Measurements from ENCODE around the gene RIBC2.
"Not testable (repeated sequence)": the region's sequence is repeated elsewhere in the genome, so short reads cannot be mapped to it uniquely, and the experiment has no call there.

The RIBC2 gene

DNA sequence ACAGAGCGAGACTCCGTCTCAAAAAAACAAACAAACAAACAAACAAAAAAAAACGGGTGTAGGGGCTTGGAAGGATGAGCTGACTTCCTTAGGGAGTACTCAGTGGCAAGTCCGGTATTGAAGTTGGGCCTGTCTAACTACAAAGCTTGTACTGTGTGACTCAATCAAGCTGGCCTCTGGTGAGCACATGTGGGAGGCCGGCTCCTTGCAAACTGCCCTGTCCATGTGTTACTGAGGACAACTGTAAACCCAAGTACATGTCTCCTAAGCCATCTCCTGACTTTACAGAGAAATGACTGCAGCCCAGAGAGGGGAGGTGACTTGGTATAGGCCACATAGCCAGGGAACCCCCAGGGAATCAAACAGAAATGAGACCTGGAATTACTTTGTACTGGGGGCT is 11.6 kb downstream of the RIBC2 start:
- no peak for DNase-seq (ENCODE audit: low spot score)

DNA sequence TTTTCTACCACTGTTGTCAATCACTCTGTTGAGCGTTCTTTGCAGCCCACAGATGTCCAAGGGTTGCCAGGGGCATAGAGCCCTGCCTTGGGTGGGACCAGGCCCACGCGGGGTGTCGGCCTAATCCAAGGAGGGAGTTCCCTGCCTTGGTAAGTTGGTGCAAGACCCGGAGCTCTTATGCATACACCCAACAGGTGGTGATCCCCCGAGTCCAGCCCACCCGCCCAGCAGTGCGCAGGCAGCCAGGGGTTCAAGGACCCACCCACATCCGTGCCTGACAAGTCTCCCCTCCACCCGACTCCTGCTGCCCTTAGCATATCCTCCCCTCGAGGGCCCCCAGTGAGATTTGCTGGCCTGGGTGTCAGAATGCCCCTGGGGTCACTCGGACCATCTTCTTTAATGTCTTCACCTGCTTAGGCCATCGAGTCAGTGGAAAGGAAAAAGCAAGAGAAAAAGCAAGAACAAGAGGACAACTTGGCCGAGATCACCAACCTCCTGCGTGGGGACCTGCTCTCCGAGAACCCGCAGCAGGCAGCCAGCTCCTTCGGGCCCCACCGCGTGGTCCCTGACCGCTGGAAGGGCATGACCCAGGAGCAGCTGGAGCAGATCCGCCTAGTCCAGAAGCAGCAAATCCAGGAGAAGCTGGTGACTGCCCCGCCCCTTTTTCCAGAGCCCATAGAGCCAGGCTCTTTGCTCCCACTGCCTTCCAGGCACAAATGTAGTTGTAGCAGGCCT is 12.2 kb downstream of the RIBC2 start:
- no peak for DNase-seq (ENCODE audit: low spot score)

DNA sequence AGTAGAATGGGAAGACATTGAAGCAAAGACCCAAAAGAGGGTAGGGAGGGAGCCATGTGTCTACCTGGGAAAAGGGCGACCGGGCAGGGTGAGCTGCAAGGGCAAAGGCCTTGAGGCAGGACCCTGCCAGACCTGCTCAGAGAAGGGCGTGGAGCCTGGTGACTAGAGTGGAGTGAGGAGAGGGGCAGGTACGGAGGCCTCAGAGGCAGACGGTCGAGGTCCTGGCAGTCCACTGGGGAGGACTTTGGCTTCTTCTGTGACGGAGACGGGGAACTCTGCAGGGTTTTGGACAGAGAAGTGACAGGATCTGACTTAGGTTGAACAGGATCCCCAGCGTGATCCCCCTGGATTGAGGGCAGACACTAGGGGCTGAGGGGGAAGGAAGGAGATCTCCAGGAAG is 12.9 kb downstream of the RIBC2 start:
- no peak for DNase-seq (ENCODE audit: low spot score)

DNA sequence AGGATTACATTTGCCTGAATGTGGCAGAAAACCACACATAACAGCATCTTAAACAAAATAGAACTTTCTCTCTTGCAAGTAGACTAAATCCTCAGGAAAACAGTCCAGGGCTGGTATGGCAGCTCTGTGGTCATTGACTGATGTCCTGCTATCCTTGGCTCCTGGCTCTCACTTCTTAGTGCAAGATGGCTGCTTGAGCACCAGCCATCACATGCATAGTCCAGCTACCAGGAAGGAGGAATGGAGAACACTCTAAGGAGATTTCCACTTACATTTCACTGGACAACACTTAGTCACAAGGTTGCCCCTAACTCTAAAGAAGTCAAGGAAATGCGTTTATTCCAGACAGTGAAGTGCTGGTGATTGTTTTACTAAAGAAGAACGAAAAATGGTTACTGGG is 13.6 kb downstream of the RIBC2 start:
- DNase-seq (ENCODE audit: low spot score) = no peak

DNA sequence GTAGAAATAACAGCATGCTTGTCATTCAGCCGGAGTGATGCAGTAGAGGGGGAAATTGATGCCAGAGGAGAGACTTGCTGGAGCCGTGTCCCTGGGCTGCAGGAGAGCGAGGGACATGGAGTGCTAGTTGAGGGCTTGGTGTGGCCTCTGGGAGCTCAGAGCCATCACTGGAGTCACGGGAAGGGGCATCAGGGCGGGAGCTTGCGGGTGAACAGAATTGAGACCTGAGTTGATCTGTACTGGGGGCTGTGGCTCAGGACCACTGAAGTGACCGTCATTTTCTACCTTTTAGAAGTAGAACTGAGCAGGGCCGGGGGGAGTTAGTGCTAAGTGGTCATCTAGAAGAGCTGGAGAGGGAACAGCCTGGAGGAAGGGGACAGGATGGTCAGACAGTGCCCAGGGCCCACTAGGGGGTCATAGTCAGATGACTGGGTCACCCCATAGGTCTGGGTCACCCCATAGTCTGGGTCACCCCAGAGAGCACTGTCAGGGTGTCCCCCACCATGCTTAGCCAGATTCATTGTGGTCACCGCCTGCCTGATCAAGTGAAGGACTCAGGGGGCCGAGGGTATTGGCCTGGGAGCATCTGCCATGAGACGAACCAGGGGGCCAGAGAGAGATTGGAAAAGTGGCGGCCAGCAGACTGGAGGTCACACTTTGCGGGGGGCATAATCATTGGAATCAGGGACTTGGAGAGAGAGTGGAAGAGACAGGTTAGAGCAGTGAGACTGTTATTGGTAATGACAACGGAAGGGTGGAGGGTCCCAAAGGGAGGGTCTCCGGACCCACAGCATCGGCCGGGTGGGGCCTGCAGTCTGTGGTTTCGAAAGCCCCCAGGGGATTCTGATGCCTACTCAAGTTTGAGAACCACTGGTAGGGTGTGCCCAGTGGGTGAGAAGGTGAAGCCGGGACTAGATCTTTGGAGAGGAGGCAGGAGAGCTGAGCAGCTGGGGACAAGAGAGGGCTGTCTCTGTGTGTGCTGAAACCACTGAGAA is 15.2 kb downstream of the RIBC2 start:
- no peak for DNase-seq (ENCODE audit: low spot score)

DNA sequence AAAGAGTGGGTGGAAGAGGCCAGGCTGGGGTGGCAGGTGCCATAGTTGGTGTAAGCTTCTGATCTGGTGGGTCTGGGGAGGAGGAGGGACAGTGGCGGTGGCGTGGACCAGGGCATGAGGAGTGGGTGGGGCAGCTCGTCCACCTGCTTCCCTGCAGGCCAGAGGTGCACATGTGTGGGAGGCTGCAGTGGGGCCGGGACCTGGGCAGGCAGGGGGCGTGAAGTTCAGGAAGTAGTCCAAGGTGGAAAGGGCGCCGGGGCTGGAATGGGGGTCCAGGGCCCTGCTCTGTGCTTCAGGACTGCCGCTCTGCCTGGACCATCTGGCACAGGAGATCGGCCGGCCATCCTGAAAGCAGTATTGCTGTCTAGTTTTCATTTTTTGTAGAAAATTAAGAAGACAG is 15.9 kb downstream of the RIBC2 start:
- no peak for DNase-seq (ENCODE audit: low spot score)

DNA sequence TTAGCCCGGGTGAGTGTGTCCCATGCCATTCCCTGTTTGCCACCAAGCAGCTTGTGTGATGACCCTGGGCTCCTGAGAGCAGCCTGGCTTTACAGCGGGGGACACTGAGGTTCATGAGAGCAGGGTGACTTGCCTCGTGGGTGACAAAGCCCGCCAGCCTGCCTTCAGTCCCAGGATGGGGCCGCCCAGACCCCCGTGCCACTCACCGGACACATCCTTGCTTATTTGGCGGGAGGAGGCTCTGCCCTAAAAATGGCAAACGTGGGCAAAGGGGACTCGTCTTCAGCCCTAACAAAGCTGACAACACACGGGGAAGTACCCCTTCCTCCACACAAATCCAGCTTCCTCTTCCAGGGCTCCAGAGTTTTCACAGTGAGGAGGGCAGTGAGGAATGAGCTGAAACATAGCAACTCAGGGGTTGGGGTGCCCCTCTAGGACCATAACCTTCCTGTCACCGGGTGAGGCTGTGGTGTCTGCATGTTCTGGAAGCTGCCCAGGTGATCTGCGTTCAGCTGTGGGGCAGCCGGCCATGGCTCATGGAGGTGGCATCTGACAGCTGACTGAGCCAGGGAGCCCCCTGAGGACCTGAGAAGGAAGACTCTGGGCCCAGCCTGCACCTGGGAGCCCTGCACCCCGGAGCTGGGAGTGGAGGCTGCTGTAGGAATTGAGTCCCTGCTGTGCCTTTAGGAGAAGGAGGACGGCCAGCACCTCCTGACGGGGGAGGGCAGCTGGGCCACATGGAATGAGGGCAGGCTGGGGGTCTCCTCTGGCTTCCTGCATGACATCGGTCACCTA is 16.7 kb downstream of the RIBC2 start:
- DNase-seq (ENCODE audit: low spot score) = no peak

DNA sequence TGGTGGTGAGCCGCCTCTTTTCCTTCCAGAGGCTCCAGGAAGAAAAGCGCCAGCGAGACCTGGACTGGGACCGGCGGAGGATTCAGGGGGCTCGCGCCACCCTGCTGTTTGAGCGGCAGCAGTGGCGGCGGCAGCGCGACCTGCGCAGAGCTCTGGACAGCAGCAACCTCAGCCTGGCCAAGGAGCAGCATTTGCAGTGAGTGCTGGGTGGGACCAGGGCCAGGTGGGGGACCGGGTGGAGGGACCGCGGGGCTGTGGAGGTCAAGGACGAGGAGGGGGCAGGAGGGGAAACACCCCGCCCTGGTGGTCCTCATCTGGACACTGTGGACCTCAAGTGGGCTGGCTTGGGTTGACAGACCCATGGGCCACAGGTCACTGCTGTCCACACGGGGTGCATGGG is 17.4 kb downstream of the RIBC2 start:
- DNase-seq (ENCODE audit: low spot score) = no peak

DNA sequence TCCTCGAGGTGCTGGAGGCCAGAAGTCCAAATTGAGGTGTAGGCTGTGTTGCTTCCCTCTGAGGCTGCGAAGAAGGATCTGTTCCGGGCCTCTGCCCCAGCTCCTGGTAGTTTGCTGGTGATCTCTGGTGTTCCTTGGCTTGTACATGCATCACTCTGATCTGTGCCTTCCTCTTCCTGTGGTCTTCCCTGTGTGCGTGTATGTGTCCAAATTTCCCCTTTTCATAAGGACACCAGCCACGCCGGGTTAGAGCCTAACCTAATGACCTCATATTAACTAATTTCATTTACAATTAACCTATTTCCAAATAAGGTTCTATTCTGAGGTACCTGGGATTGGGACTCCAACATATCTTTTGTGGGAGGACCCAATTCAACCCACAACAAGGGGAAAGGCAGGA is 21.5 kb downstream of the RIBC2 start:
- no peak for DNase-seq (ENCODE audit: low spot score)

DNA sequence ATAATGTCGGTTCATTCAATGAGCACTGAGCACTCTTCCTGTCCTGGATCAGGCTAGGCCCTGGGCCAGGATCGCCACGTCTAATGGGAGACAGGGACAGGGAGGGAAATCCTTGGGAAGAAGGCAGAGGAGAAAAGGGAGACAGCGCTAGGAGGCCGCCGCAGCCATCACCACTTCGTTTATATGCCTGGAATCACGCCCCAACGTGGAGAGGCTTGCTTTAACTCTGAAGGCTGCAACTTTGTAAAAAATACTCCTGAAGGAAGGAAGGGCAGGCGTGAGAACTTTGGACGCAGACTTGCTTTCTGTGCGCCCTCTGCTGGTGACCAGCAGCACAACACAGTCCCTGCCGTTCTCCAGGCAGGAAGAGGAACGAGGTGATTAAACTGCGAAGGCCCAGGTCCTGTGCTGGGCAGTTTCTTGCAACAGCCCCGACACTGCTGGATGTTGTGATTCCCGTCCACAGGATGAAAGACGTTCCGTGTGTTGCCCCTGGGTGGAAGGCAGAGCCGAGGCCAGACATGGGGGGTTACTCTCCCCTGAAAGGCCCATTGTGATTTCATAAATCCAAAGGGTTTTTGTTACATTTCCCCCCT is 22.1 kb downstream of the RIBC2 start:
- peak; percentile 86 for DNase-seq (ENCODE audit: low spot score)

DNA sequence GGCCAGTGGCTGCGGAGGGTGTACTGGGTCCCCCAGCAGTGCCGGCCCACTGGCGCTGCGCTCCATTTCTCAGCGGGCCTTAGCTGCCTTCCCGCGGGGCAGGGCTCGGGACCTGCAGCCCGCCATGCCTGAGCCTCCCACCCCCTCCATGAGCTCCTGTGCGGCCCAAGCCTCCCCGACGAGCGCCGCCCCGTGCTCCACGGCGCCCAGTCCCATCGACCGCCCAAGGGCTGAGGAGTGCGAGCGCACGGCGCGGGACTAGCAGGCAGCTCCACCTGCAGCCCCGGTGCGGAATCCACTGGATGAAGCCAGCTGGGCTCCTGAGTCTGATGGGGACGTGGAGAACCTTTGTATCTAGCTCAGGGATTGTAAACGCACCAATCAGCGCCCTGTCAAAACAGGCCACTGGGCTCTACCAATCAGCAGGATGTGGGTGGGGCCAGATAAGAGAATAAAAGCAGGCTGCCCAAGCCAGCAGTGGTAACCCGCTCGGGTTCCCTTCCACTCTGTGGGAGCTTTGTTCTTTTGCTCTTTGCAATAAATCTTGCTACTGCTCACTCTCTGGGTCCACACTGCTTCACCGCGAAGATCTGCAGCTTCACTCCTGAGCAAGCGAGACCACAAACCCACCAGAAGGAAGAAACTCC is 23.5 kb downstream of the RIBC2 start:
- DNase-seq (ENCODE audit: low spot score) = not testable (repeated sequence)

DNA sequence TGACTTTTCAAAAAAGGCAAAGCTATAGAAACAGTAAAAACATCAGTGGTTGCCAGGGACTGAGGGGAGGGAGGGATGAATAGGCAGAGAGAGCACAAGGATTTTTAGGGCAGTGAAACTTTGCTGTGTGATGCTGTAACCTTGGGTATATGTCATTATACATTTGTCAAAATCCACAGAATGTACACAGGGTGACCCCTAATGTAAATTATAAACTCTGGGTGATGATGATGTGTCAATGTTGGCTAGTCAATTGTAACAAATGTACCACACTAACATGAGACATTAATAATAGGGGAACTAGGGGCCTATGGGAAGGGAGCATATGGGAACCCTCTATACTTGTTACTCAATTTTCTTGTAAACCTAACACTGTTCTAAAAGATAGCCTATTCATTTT is 24.8 kb downstream of the RIBC2 start:
- no peak for DNase-seq (ENCODE audit: low spot score)

DNA sequence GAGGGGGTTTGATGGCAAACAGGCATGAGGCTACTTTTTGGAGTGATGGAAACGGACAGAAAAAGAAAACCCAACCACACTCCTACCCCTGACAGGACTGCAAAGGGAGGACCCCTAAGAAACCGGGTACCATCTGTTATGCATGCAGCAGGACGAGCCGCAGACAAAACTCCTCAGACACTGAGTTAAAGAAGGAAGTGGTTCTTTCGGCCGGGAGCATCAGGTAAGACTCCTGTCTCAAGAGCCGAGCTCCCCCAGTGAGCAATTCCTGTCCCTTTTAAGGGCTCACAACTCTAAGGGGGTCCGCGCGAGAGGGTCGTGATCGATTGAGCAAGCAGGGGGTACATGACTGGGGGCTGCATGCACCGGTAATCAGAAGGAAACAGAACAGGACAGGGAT is 27.2 kb downstream of the RIBC2 start:
- DNase-seq (ENCODE audit: low spot score) = not testable (repeated sequence)

DNA sequence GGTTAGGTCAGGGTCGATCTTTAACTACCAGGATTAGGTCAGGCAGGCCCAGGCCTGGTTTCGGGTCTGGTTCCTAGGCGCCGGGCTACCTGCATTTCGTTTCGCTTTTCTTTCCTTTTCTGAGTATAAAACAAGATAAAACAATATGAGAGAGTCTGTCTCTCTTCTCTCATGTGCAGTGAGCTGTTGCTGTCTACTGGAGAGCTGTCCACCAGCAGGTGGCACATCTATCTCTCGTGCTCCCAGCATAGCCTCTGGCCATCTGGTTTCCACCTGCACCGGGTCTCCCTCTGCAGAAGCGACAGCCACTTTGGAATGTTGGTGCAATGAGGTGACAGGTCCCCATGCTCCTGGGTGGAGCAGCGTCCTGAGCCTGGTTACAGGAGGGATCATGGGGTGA is 27.6 kb downstream of the RIBC2 start:
- DNase-seq (ENCODE audit: low spot score) = peak; percentile 88

DNA sequence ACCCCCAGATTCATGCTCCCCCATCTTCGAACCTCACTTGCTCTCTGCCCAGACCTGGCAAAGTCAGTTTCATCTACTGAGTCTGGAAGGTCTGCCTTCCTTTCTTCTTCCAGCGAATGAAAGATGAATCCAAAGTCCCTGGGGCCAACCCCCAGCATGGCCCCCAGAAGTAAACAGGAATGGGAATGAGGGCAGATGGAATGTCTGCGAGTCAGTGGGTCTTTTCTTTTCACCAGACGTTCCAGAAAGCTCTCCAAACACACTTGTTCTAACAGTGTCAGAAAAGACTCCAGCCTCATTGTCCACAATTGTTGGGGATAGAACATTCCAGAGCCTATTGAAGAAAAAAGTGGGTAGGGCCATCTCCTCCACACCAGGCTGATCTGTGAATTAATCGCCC is 28.6 kb downstream of the RIBC2 start:
- DNase-seq (ENCODE audit: low spot score) = no peak

DNA sequence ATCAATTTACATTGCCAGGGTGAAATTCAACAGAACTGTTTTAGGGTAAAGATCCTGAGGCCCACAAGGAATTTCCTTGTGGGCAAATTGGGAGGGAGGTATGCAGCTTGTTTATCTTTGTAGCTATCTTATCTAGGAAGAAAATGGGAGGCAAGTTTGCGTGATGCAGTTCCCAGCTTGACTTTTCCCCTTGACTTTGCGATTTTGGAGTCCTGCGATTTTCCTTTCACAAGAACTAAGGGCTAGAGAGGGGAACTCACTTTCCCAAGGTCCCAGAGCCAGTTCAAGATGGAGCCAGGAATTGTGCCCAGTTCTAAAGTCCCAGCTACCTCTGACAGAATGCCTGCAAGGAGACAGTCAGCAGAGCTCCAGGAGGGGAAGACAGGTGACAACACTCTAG is 30.7 kb downstream of the RIBC2 start:
- no peak for DNase-seq (ENCODE audit: low spot score)

DNA sequence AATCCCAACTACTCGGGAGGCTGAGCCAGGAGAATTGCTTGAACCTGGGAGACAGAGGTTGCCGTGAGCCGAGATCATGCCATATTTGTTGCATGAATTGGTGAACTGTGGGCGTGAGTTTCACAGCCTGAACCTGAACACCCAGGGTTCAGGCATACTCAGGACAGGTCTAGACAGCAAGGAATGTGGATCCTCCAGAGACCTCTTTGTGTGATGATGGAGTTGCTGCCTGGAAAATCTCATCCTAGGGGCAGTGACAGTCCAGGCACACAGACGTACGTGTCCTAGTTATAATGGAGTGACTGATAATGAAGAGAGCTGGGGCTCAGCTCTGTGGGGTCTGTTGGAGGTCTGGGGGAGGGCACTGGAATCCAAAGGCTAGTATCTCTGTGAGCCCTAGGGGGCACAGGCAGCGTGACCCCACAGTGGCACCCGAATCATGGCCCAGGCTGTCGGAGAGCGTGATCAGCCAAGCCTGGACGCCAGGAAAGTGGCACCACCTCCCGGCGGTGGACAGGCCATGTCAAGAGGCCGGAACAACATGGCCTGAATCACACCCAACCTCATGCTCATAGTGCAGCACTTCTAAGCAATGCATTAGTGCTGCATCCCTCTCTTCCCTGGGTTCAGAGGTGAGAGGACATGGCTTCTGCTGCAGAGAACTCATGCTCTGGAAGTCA is 31.7 kb downstream of the RIBC2 start:
- no peak for DNase-seq (ENCODE audit: low spot score)

DNA sequence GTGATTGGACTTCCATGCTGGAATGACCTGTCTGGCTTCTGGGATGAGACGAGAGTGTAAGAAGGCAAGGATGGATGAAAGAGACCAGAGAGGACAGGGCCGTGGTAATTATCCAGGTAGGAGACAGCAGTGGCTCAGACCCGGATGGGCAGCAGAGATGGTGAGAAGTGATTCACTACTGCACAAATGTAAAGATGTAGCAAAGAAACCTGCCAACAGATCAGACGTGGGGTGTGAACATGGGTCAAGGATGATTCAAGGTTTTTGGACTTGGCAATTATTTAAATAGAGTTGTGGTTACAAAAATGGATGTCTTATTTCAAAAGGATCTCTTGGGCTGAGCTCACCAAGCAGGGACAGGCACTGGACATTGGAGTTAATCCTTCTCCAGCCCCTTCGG is 32.7 kb downstream of the RIBC2 start:
- no peak for DNase-seq (ENCODE audit: low spot score)

DNA sequence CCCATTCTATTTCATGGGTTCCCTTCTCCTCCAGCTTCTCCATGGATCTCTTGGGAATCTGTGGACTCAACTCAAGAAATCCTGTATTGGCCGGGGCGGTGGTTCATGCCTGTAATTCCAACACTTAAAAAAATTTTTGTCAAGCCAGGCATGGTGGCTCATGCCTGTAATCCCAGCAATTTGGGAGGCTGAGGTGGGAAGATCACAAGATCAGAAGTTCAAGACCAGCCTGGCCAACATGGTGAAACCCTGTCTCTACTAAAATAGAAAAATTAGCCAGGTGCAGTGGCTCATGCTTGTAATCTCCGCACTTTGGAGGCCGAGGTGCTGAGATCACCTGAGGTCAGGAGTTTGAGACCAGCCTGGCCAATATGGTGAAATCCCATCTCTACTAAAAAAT is 34.1 kb downstream of the RIBC2 start:
- not testable (repeated sequence) for DNase-seq (ENCODE audit: low spot score)

DNA sequence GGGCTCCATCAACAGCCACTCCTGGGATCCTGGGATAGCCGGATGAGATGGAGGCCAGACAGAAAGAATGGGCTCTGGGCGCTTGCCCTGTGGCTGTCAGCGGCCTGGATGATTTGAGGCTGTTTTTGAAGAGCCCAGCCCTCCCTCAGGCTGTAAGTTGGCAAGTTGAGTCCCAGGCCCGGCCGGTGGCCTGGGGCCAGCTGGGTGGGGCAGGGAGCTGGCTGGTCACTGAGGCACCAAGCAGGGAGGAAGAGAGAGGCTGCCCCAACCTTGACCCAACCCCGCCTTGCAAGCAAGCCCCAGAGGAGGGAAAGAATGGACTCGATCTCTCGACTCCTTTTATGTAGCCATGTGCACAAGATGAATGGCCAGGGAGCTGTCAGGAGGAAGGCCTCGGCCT is 34.9 kb downstream of the RIBC2 start:
- DNase-seq (ENCODE audit: low spot score) = no peak

DNA sequence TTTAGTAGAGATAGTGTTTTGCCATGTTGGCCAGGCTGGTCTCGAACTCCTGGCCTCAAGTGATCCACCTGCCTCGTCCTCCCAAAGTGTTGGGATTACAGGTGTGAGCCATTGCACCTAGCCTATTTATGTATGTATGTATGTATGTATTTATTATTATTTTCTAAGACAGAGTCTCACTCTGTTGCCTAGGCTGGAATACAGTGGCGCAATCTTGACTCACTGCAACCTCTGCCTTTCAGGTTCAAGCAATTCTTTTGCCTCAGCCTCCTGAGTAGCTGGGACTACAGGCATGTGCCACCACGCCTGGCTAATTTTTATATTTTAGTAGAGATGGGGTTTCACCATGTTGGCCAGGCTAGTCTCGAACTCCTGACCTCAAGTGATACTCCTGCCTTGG is 35.9 kb downstream of the RIBC2 start:
- DNase-seq (ENCODE audit: low spot score) = not testable (repeated sequence)

All from HuH-7.5 (cell line).